Transverse colon (tissue), 3 donors: ENCODE results near the gene MAST4.

Experiments
- POLR2A ChIP-seq: fragments of 450-650 bp; IDR thresholded peaks from one replicate; pipeline ENCODE4 v1.6.1; 2016; ENCODE audit warnings: antibody characterized with exemption, mild to moderate bottlenecking, moderate library complexity
- TF ChIP-seq, protein P1 (sequence below), 5 experiments: fragments of 200-600 bp in 3 of 5; fragments of 450-650 bp in 2 of 5; sonication (generic) in 3 of 5; IDR thresholded peaks; 1 replicate in 2 of 5; 2 replicates in 3 of 5; pipeline ENCODE4 v1.5.1; 2016 to 2017; ENCODE audit warnings: antibody characterized with exemption in 5 of 5, inconsistent platforms in 3 of 5, mild to moderate bottlenecking in 2 of 5, moderate library complexity in 1 of 5

GRCh38 chr5:67129768-67130167 lies 533.6 kb downstream of the MAST4 start:
- TF ChIP-seq, protein P1, sequence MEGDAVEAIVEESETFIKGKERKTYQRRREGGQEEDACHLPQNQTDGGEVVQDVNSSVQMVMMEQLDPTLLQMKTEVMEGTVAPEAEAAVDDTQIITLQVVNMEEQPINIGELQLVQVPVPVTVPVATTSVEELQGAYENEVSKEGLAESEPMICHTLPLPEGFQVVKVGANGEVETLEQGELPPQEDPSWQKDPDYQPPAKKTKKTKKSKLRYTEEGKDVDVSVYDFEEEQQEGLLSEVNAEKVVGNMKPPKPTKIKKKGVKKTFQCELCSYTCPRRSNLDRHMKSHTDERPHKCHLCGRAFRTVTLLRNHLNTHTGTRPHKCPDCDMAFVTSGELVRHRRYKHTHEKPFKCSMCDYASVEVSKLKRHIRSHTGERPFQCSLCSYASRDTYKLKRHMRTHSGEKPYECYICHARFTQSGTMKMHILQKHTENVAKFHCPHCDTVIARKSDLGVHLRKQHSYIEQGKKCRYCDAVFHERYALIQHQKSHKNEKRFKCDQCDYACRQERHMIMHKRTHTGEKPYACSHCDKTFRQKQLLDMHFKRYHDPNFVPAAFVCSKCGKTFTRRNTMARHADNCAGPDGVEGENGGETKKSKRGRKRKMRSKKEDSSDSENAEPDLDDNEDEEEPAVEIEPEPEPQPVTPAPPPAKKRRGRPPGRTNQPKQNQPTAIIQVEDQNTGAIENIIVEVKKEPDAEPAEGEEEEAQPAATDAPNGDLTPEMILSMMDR (IDR thresholded peaks at IDR 0.05): no peak
- TF ChIP-seq POLR2A: no peak
